HG02623 (cell line): ENCODE data around the gene ARHGEF39.

Experiments used
- ATAC-seq: cut with Tn5 transposase; IDR thresholded peaks from one replicate; pipeline ENCODE4 v1.9.1; 2021; ENCODE audit warnings: moderate library complexity; ENCODE audit not compliant: unreplicated experiment

The ARHGEF39 gene

GRCh38 chr9:35664531-35665470 is at the start of gene ARHGEF39:
Gene ARHGEF39 (minus strand): TSS chr9:35665195. CDS start chr9:35665169, 26 bp downstream.
- ATAC-seq, result peak; percentile 61

GRCh38 chr9:35714123-35714522 is 49.1 kb upstream of the ARHGEF39 start:
- ATAC-seq, result no peak

GRCh38 chr9:35713578-35713977 is 48.6 kb upstream of the ARHGEF39 start:
- no peak for ATAC-seq

- no peak for ATAC-seq
Measured at GRCh38 chr9:35712762-35713400, 47.9 kb upstream of the ARHGEF39 start.

- no peak for ATAC-seq
Measured at GRCh38 chr9:35711501-35712428, 46.8 kb upstream of the ARHGEF39 start.

GRCh38 chr9:35710818-35711500 is 46.0 kb upstream of the ARHGEF39 start:
- ATAC-seq, result no peak

- no peak for ATAC-seq
Measured at GRCh38 chr9:35708146-35708545, 43.2 kb upstream of the ARHGEF39 start.

- no peak for ATAC-seq
Measured at GRCh38 chr9:35706951-35707350, 42.0 kb upstream of the ARHGEF39 start.

GRCh38 chr9:35705836-35706430 is 40.9 kb upstream of the ARHGEF39 start:
- ATAC-seq, result no peak

GRCh38 chr9:35705372-35705771 is 40.4 kb upstream of the ARHGEF39 start:
- ATAC-seq, result no peak

- ATAC-seq, result no peak
Measured at GRCh38 chr9:35703906-35704672, 39.1 kb upstream of the ARHGEF39 start.

- ATAC-seq, result no peak
Measured at GRCh38 chr9:35702696-35703095, 37.7 kb upstream of the ARHGEF39 start.

- no peak for ATAC-seq
Measured at GRCh38 chr9:35700942-35701341, 35.9 kb upstream of the ARHGEF39 start.

GRCh38 chr9:35700031-35700430 is 35.0 kb upstream of the ARHGEF39 start:
- ATAC-seq, result no peak

- ATAC-seq, result no peak
Measured at GRCh38 chr9:35698231-35698630, 33.2 kb upstream of the ARHGEF39 start.

- ATAC-seq, result no peak
Measured at GRCh38 chr9:35697486-35697885, 32.5 kb upstream of the ARHGEF39 start.

GRCh38 chr9:35696520-35697215 is 31.7 kb upstream of the ARHGEF39 start:
- ATAC-seq, result peak; percentile 75

GRCh38 chr9:35695943-35696401 is 31.0 kb upstream of the ARHGEF39 start:
- ATAC-seq, result no peak
